Neuronal stem cell (in vitro differentiated cells): ENCODE results near the gene UFSP2.

ENCODE experiments used
- DNase-seq: peaks from one replicate; pipeline ENCODE4 v3.0.0-alpha.2; 2013; ENCODE audit warnings: low spot score
- H2AFZ ChIP-seq: one replicate; pipeline ENCODE4 v1.6.1; 2013; ENCODE audit warnings: mild to moderate bottlenecking, low read length, inconsistent platforms
- H2AK5ac ChIP-seq: 2 replicates; pipeline ENCODE4 v1.6.1; 2013; ENCODE audit warnings: low read depth, mild to moderate bottlenecking, inconsistent platforms, low read length, moderate library complexity, mixed read lengths
- H2BK120ac ChIP-seq: 2 replicates; pipeline ENCODE4 v1.6.1; 2013; ENCODE audit warnings: low read depth, mild to moderate bottlenecking, inconsistent platforms, low read length, moderate library complexity, mixed read lengths
- H2BK12ac ChIP-seq: one replicate; pipeline ENCODE4 v1.6.1; 2013; ENCODE audit warnings: low read length, inconsistent platforms
- H2BK15ac ChIP-seq: 2 replicates; pipeline ENCODE4 v1.6.1; 2013; ENCODE audit warnings: mild to moderate bottlenecking, low read length, inconsistent platforms, mixed read lengths
- H2BK5ac ChIP-seq: one replicate; pipeline ENCODE4 v1.6.1; 2013; ENCODE audit warnings: inconsistent platforms, mild to moderate bottlenecking, low read length, moderate library complexity
- H3K14ac ChIP-seq: one replicate; pipeline ENCODE4 v1.6.1; 2013; ENCODE audit warnings: low read length, inconsistent platforms
- H3K18ac ChIP-seq: 2 replicates; pipeline ENCODE4 v1.6.1; 2013; ENCODE audit warnings: low read length, inconsistent platforms
- H3K23ac ChIP-seq: 2 replicates; pipeline ENCODE4 v1.6.1; 2013; ENCODE audit warnings: low read depth, mild to moderate bottlenecking, mixed read lengths, low read length, inconsistent platforms; ENCODE audit not compliant: poor library complexity
- H3K27ac ChIP-seq: replicated peaks from 3 replicates; pipeline ENCODE4 v1.5.1; 2013; ENCODE audit warnings: low read length, inconsistent platforms
- H3K27me3 ChIP-seq, 3 experiments: 2 replicates each; pipeline ENCODE4 v1.6.1; 2013; ENCODE audit warnings: low read length in 3 of 3, mild to moderate bottlenecking in 2 of 3, inconsistent platforms in 1 of 3, low read depth in 1 of 3, mixed read lengths in 1 of 3, moderate library complexity in 1 of 3; ENCODE audit not compliant: control insufficient read depth in 3 of 3, insufficient read depth in 3 of 3
- H3K36me3 ChIP-seq, 2 donors: replicated peaks in 1 of 2; 2 replicates each; pipeline ENCODE4 v1.6.1; 2013; ENCODE audit warnings: low read length in 2 of 2; ENCODE audit not compliant: control insufficient read depth in 2 of 2, insufficient read depth in 2 of 2
- H3K4ac ChIP-seq: 2 replicates; pipeline ENCODE4 v1.6.1; 2013; ENCODE audit warnings: inconsistent platforms, mild to moderate bottlenecking, low read length, moderate library complexity
- H3K4me1 ChIP-seq, 2 donors: 1 replicate in 1 of 2; 2 replicates in 1 of 2; pipeline ENCODE4 v1.6.1; 2013; ENCODE audit warnings: low read length in 2 of 2, low read depth in 1 of 2; ENCODE audit not compliant: control insufficient read depth in 2 of 2, insufficient read depth in 1 of 2
- H3K4me2 ChIP-seq: one replicate; pipeline ENCODE4 v1.6.1; 2013; ENCODE audit warnings: mild to moderate bottlenecking, low read length, inconsistent platforms; ENCODE audit not compliant: insufficient read depth, poor library complexity, severe bottlenecking
- H3K4me3 ChIP-seq, 2 donors: 2 replicates each; pipeline ENCODE4 v1.5.1; 2013; ENCODE audit warnings: low read length in 2 of 2, mild to moderate bottlenecking in 2 of 2, inconsistent platforms in 1 of 2, moderate library complexity in 1 of 2
- H3K79me1 ChIP-seq: one replicate; pipeline ENCODE4 v1.6.1; 2013; ENCODE audit warnings: low read depth, mild to moderate bottlenecking, inconsistent platforms, low read length, moderate library complexity
- H3K9ac ChIP-seq: one replicate; pipeline ENCODE4 v1.6.1; 2013; ENCODE audit warnings: mild to moderate bottlenecking, low read depth, low read length, inconsistent platforms; ENCODE audit not compliant: poor library complexity
- H3K9me3 ChIP-seq, 2 donors: replicated peaks in 1 of 2; 2 replicates each; pipeline versions ENCODE3 to v1.6.1; 2013; ENCODE audit warnings: low read length in 2 of 2, mild to moderate bottlenecking in 2 of 2, inconsistent platforms in 1 of 2, low read depth in 1 of 2, mixed read lengths in 1 of 2, moderate library complexity in 1 of 2; ENCODE audit not compliant: control insufficient read depth in 2 of 2, insufficient read depth in 1 of 2
- H4K8ac ChIP-seq: one replicate; pipeline ENCODE4 v1.6.1; 2013; ENCODE audit warnings: low read depth, mild to moderate bottlenecking, inconsistent platforms, low read length, moderate library complexity
- H4K91ac ChIP-seq: one replicate; pipeline ENCODE4 v1.6.1; 2013; ENCODE audit warnings: low read length, low read depth, mild to moderate bottlenecking, inconsistent platforms; ENCODE audit not compliant: poor library complexity
- WGBS, 2 donors: extraction: QIAGEN DNeasy Blood & Tissue Kit; methylation state at CpG; one replicate each; pipeline ENCODE4 v1.1.7; 2013; ENCODE audit warnings: missing lambda C conversion rate in 2 of 2, mixed read lengths in 1 of 2; ENCODE audit not compliant: insufficient read length in 2 of 2, insufficient replicate concordance in 1 of 2; ENCODE audit errors: extremely low coverage in 2 of 2; 5-methylcytosine and 5-hydroxymethylcytosine counted together

Gene UFSP2

GRCh38 chr4:185399466-185399865 lies 26.3 kb downstream of the UFSP2 start:
- H3K4me3 ChIP-seq: no peak overlapping the region
- H2BK120ac ChIP-seq: no peak overlapping the region
- H2BK12ac ChIP-seq: no peak overlapping the region
- H3K4me2 ChIP-seq: no peak overlapping the region
- H4K91ac ChIP-seq: no peak overlapping the region
- H2AFZ ChIP-seq: no peak overlapping the region
- no peak for DNase-seq
- H3K9ac ChIP-seq: no peak overlapping the region
- no peak overlapping the region for H2BK5ac ChIP-seq
- H2AK5ac ChIP-seq: no peak overlapping the region
- no peaks in the 10 kb centered on the region for H3K9me3 ChIP-seq
- H3K4me1 ChIP-seq: peaks cover 4 to 5% of the 10 kb centered on the region in 2 donors
- no peak overlapping the region for H3K18ac ChIP-seq
- no peak overlapping the region for H3K23ac ChIP-seq
- no peaks in the 10 kb centered on the region for H3K27me3 ChIP-seq
- no peak overlapping the region for H4K8ac ChIP-seq
- H3K4ac ChIP-seq: no peak overlapping the region
- no peak overlapping the region for H3K27ac ChIP-seq
- WGBS, 2 donors: no CpG with 5 or more reads among the region's 8 CpGs
- H3K36me3 ChIP-seq: peaks cover 1 to 53% of the 10 kb centered on the region in 2 donors
- no peak overlapping the region for H2BK15ac ChIP-seq
- H3K79me1 ChIP-seq: no peaks in the 10 kb centered on the region
- no peak overlapping the region for H3K14ac ChIP-seq

GRCh38 chr4:185398618-185399017 lies 27.1 kb downstream of the UFSP2 start:
- Histone ChIP-seq H3K79me1 (no peaks in the 10 kb centered on the region), H3K18ac (no peak overlapping the region), H2BK12ac (no peak overlapping the region), H3K9me3 (no peaks in the 10 kb centered on the region), H3K27me3 (no peaks in the 10 kb centered on the region), H4K91ac (no peak overlapping the region), H3K27ac (no peak overlapping the region), H3K14ac (no peak overlapping the region), H2BK5ac (no peak overlapping the region), H2BK15ac (no peak overlapping the region), H3K23ac (no peak overlapping the region), H2AK5ac (no peak overlapping the region), H3K4me2 (no peak overlapping the region), H3K4me1 (peaks cover 4 to 5% of the 10 kb centered on the region in 2 donors), H4K8ac (no peak overlapping the region), H3K4me3 (no peak overlapping the region), H3K4ac (no peak overlapping the region), H3K36me3 (peaks cover 1 to 49% of the 10 kb centered on the region in 2 donors), H2BK120ac (no peak overlapping the region), H3K9ac (no peak overlapping the region), H2AFZ (no peak overlapping the region)
- DNase-seq: no peak
- no CpG with 5 or more reads among the region's 2 CpGs for WGBS, 2 donors

- WGBS, 2 donors: no CpG with 5 or more reads among the region's 38 CpGs
- DNase-seq: no peak
- peak within 1 kb of the TSS; percentile 88 for H3K4me2 ChIP-seq
These were observed 28.9 kb downstream of the UFSP2 start, which contains the start of gene ANKRD37 for GRCh38 chr4:185396724-185397385. Gene ANKRD37, plus strand, starts transcription at chr4:185396841. Its CDS starts 83 bp downstream, at chr4:185396924.

GRCh38 chr4:185395956-185396723 lies 29.6 kb downstream of the UFSP2 start:
- H4K91ac ChIP-seq: peak overlapping the region; percentile 72
- H3K18ac ChIP-seq: peak overlapping the region; percentile 98
- H3K27me3 ChIP-seq: no peaks in the 10 kb centered on the region
- peak overlapping the region; percentile 81 for H3K9ac ChIP-seq
- peak overlapping the region; percentile 56 to 88 for H3K4me3 ChIP-seq
- H3K14ac ChIP-seq: peak overlapping the region; percentile 82
- peak overlapping the region; percentile 88 for H3K4me2 ChIP-seq
- peak overlapping the region; percentile 66 for H2BK5ac ChIP-seq
- H3K4me1 ChIP-seq: peaks cover 4 to 5% of the 10 kb centered on the region in 2 donors
- H2BK120ac ChIP-seq: peak overlapping the region; percentile 72
- DNase-seq: peak; percentile 96
- WGBS, 2 donors: no CpG with 5 or more reads among the region's 98 CpGs
- peak overlapping the region; percentile 58 for H2BK12ac ChIP-seq
- H2AK5ac ChIP-seq: no peak overlapping the region
- H3K9me3 ChIP-seq: peaks cover under 1 to 3% of the 10 kb centered on the region in 2 donors
- peak overlapping the region; percentile 96 for H2AFZ ChIP-seq
- peak overlapping the region; percentile 89 for H3K4ac ChIP-seq
- H3K23ac ChIP-seq: peak overlapping the region; percentile 98
- H3K36me3 ChIP-seq: peaks cover 0 to 25% of the 10 kb centered on the region in 2 donors
- no peaks in the 10 kb centered on the region for H3K79me1 ChIP-seq
- peak overlapping the region; percentile 38 for H2BK15ac ChIP-seq
- H3K27ac ChIP-seq: peak overlapping the region; percentile 83
- no peak overlapping the region for H4K8ac ChIP-seq

More at GRCh38 chr4:185396724-185397385, 28.9 kb downstream of the UFSP2 start, which contains the start of gene ANKRD37:
- Histone ChIP-seq H3K9me3 (peaks cover 0 to under 1% of the 10 kb centered on the region in 2 donors), H3K9ac (peak within 1 kb of the TSS; percentile 81), H2BK120ac (peak within 1 kb of the TSS; percentile 72), H3K79me1 (no peaks in the 10 kb centered on the region), H3K4me1 (peaks cover 4 to 5% of the 10 kb centered on the region in 2 donors), H4K8ac (no peak within 1 kb of the TSS), H3K27me3 (no peaks in the 10 kb centered on the region), H4K91ac (peak within 1 kb of the TSS; percentile 72), H2BK5ac (peak within 1 kb of the TSS; percentile 66), H2BK12ac (peak within 1 kb of the TSS; percentile 58), H3K23ac (peak within 1 kb of the TSS; percentile 98), H3K14ac (peak within 1 kb of the TSS; percentile 82), H3K18ac (peak within 1 kb of the TSS; percentile 98), H2AK5ac (no peak within 1 kb of the TSS), H3K27ac (peak within 1 kb of the TSS; percentile 83), H3K4me3 (peak within 1 kb of the TSS; percentile 56 to 88), H2AFZ (peak within 1 kb of the TSS; percentile 96), H2BK15ac (peak within 1 kb of the TSS; percentile 38), H3K4ac (peak within 1 kb of the TSS; percentile 89), H3K36me3 (peaks cover 0 to 32% of the 10 kb centered on the region in 2 donors)
